Neuronal stem cell (in vitro differentiated cells): ENCODE results near the gene CNPY1.

ENCODE experiments used
- DNase-seq: peaks from one replicate; pipeline ENCODE4 v3.0.0-alpha.2; 2013; ENCODE audit warnings: low spot score
- H2AFZ ChIP-seq: one replicate; pipeline ENCODE4 v1.6.1; 2013; ENCODE audit warnings: mild to moderate bottlenecking, low read length, inconsistent platforms
- H2AK5ac ChIP-seq: 2 replicates; pipeline ENCODE4 v1.6.1; 2013; ENCODE audit warnings: low read depth, mild to moderate bottlenecking, inconsistent platforms, low read length, moderate library complexity, mixed read lengths
- H2BK120ac ChIP-seq: 2 replicates; pipeline ENCODE4 v1.6.1; 2013; ENCODE audit warnings: low read depth, mild to moderate bottlenecking, inconsistent platforms, low read length, moderate library complexity, mixed read lengths
- H2BK12ac ChIP-seq: one replicate; pipeline ENCODE4 v1.6.1; 2013; ENCODE audit warnings: low read length, inconsistent platforms
- H2BK15ac ChIP-seq: 2 replicates; pipeline ENCODE4 v1.6.1; 2013; ENCODE audit warnings: mild to moderate bottlenecking, low read length, inconsistent platforms, mixed read lengths
- H2BK5ac ChIP-seq: one replicate; pipeline ENCODE4 v1.6.1; 2013; ENCODE audit warnings: inconsistent platforms, mild to moderate bottlenecking, low read length, moderate library complexity
- H3K14ac ChIP-seq: one replicate; pipeline ENCODE4 v1.6.1; 2013; ENCODE audit warnings: low read length, inconsistent platforms
- H3K18ac ChIP-seq: 2 replicates; pipeline ENCODE4 v1.6.1; 2013; ENCODE audit warnings: low read length, inconsistent platforms
- H3K23ac ChIP-seq: 2 replicates; pipeline ENCODE4 v1.6.1; 2013; ENCODE audit warnings: low read depth, mild to moderate bottlenecking, mixed read lengths, low read length, inconsistent platforms; ENCODE audit not compliant: poor library complexity
- H3K27ac ChIP-seq: replicated peaks from 3 replicates; pipeline ENCODE4 v1.5.1; 2013; ENCODE audit warnings: low read length, inconsistent platforms
- H3K27me3 ChIP-seq, 3 experiments: 2 replicates each; pipeline ENCODE4 v1.6.1; 2013; ENCODE audit warnings: low read length in 3 of 3, mild to moderate bottlenecking in 2 of 3, inconsistent platforms in 1 of 3, low read depth in 1 of 3, mixed read lengths in 1 of 3, moderate library complexity in 1 of 3; ENCODE audit not compliant: control insufficient read depth in 3 of 3, insufficient read depth in 3 of 3
- H3K36me3 ChIP-seq, 2 donors: replicated peaks in 1 of 2; 2 replicates each; pipeline ENCODE4 v1.6.1; 2013; ENCODE audit warnings: low read length in 2 of 2; ENCODE audit not compliant: control insufficient read depth in 2 of 2, insufficient read depth in 2 of 2
- H3K4ac ChIP-seq: 2 replicates; pipeline ENCODE4 v1.6.1; 2013; ENCODE audit warnings: inconsistent platforms, mild to moderate bottlenecking, low read length, moderate library complexity
- H3K4me1 ChIP-seq, 2 donors: 1 replicate in 1 of 2; 2 replicates in 1 of 2; pipeline ENCODE4 v1.6.1; 2013; ENCODE audit warnings: low read length in 2 of 2, low read depth in 1 of 2; ENCODE audit not compliant: control insufficient read depth in 2 of 2, insufficient read depth in 1 of 2
- H3K4me2 ChIP-seq: one replicate; pipeline ENCODE4 v1.6.1; 2013; ENCODE audit warnings: mild to moderate bottlenecking, low read length, inconsistent platforms; ENCODE audit not compliant: insufficient read depth, poor library complexity, severe bottlenecking
- H3K4me3 ChIP-seq, 2 donors: 2 replicates each; pipeline ENCODE4 v1.5.1; 2013; ENCODE audit warnings: low read length in 2 of 2, mild to moderate bottlenecking in 2 of 2, inconsistent platforms in 1 of 2, moderate library complexity in 1 of 2
- H3K79me1 ChIP-seq: one replicate; pipeline ENCODE4 v1.6.1; 2013; ENCODE audit warnings: low read depth, mild to moderate bottlenecking, inconsistent platforms, low read length, moderate library complexity
- H3K9ac ChIP-seq: one replicate; pipeline ENCODE4 v1.6.1; 2013; ENCODE audit warnings: mild to moderate bottlenecking, low read depth, low read length, inconsistent platforms; ENCODE audit not compliant: poor library complexity
- H3K9me3 ChIP-seq, 2 donors: replicated peaks in 1 of 2; 2 replicates each; pipeline versions ENCODE3 to v1.6.1; 2013; ENCODE audit warnings: low read length in 2 of 2, mild to moderate bottlenecking in 2 of 2, inconsistent platforms in 1 of 2, low read depth in 1 of 2, mixed read lengths in 1 of 2, moderate library complexity in 1 of 2; ENCODE audit not compliant: control insufficient read depth in 2 of 2, insufficient read depth in 1 of 2
- H4K8ac ChIP-seq: one replicate; pipeline ENCODE4 v1.6.1; 2013; ENCODE audit warnings: low read depth, mild to moderate bottlenecking, inconsistent platforms, low read length, moderate library complexity
- H4K91ac ChIP-seq: one replicate; pipeline ENCODE4 v1.6.1; 2013; ENCODE audit warnings: low read length, low read depth, mild to moderate bottlenecking, inconsistent platforms; ENCODE audit not compliant: poor library complexity
- WGBS, 2 donors: extraction: QIAGEN DNeasy Blood & Tissue Kit; methylation state at CpG; one replicate each; pipeline ENCODE4 v1.1.7; 2013; ENCODE audit warnings: missing lambda C conversion rate in 2 of 2, mixed read lengths in 1 of 2; ENCODE audit not compliant: insufficient read length in 2 of 2, insufficient replicate concordance in 1 of 2; ENCODE audit errors: extremely low coverage in 2 of 2; 5-methylcytosine and 5-hydroxymethylcytosine counted together

The CNPY1 gene

DNA sequence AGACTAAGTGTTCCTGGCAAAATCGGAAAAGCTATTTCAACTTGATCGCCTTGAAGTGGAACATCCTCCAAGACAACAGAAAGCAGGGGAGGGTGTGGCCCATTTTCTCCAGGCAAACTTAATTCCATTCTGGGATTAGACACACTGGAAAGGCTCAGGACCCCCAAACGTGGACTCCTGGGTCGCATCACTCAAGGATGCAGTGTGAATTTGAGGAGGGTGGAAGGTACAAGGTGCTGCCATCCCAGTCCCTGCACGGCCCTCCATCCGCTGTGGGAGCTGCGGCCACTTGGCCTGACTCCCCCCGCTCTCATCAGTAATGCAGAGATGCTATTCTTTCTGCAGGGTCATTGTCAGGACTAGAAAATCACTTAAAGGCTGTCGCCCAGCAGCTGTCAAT is 2.4 kb downstream of the CNPY1 start:
- Histone ChIP-seq H3K4me1 (peaks cover 16 to 47% of the 10 kb centered on the region in 2 donors), H3K36me3 (no peaks in the 10 kb centered on the region), H3K4me2 (no peak overlapping the region), H3K4ac (no peak overlapping the region), H2AFZ (peak overlapping the region; percentile 80), H3K4me3 (no peak overlapping the region), H3K27me3 (peaks cover 0 to 8% (median 0%) of the 10 kb centered on the region in 3 experiments), H3K9me3 (no peaks in the 10 kb centered on the region), H4K91ac (no peak overlapping the region), H2BK120ac (no peak overlapping the region), H4K8ac (no peak overlapping the region), H3K23ac (peak overlapping the region; percentile 4), H3K18ac (no peak overlapping the region), H2BK15ac (no peak overlapping the region), H3K79me1 (no peaks in the 10 kb centered on the region), H2AK5ac (no peak overlapping the region), H2BK12ac (no peak overlapping the region), H2BK5ac (no peak overlapping the region), H3K14ac (no peak overlapping the region), H3K9ac (no peak overlapping the region), H3K27ac (no peak overlapping the region)
- no CpG with 5 or more reads among the region's 9 CpGs for WGBS, 2 donors
- DNase-seq = no peak

DNA sequence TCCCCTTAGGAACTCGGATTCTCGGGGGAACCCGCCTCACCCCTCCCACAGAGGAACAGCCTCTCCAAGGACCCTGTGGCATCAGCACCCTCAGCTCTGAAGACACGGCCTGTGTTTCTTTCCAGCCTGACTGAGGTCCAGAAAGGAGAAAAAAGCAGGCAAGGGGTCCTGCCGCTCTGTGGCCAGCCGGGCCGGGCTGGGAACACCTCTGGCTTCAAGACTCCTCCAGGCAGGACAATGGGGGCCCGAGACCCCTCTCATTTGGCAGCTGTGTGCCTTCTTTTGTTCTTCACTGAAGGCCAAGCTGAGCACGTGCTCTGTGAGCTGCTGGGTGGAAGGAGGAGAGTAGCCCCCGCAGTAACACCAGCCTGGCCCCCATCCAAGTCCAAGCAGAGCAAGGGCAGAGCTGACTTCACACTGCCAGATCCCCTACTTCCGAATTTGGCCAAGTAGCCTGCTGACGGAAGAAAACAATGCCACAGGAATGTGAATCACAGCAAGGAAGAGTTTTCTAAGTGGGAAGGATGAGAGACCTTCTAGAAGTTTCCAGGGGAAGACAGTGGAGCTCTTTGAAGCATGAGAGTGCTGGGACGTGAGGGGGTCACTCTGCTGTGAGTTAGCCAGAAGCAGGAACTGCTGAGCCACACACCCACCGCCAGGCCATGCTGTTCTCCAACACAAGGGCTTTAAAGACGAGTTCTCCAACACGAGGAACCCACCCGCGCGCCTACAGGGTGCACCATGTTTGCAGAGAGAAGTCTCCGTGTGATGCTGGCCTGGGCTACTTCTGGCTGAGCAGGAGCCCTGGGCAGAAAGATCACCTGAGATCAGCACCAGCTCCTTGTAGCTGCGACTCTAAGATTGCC is 3.1 kb downstream of the CNPY1 start:
- peaks cover 0 to 4% (median 0%) of the 10 kb centered on the region in 3 experiments for H3K27me3 ChIP-seq
- H2BK120ac ChIP-seq = no peak overlapping the region
- no peaks in the 10 kb centered on the region for H3K36me3 ChIP-seq
- H3K27ac ChIP-seq = no peak overlapping the region
- no peak overlapping the region for H3K4me2 ChIP-seq
- peak overlapping the region; percentile 43 for H2BK15ac ChIP-seq
- no peak overlapping the region for H3K14ac ChIP-seq
- H2BK12ac ChIP-seq = peak overlapping the region; percentile 36
- H3K4me1 ChIP-seq = peaks cover 18 to 54% of the 10 kb centered on the region in 2 donors
- DNase-seq = no peak
- H3K9ac ChIP-seq = no peak overlapping the region
- no peak overlapping the region for H2BK5ac ChIP-seq
- H2AFZ ChIP-seq = peak overlapping the region; percentile 85
- H4K8ac ChIP-seq = no peak overlapping the region
- no peak overlapping the region for H3K4ac ChIP-seq
- peak overlapping the region; percentile 4 for H3K23ac ChIP-seq
- peak overlapping the region; percentile 39 for H4K91ac ChIP-seq
- no peaks in the 10 kb centered on the region for H3K9me3 ChIP-seq
- H3K4me3 ChIP-seq = no peak overlapping the region
- no peaks in the 10 kb centered on the region for H3K79me1 ChIP-seq
- no peak overlapping the region for H2AK5ac ChIP-seq
- no CpG with 5 or more reads among the region's 21 CpGs for WGBS, 2 donors
- H3K18ac ChIP-seq = peak overlapping the region; percentile 71

GRCh38 chr7:155541986-155542675 is 4.2 kb downstream of the CNPY1 start:
- Histone ChIP-seq H2BK15ac (peak overlapping the region; percentile 43), H2AK5ac (peak overlapping the region; percentile 82), H4K91ac (no peak overlapping the region), H3K9ac (no peak overlapping the region), H2BK12ac (no peak overlapping the region), H3K23ac (peak overlapping the region; percentile 52), H3K14ac (peak overlapping the region; percentile 76), H3K27me3 (peaks cover 0 to 3% (median 0%) of the 10 kb centered on the region in 3 experiments), H3K79me1 (no peaks in the 10 kb centered on the region), H3K36me3 (no peaks in the 10 kb centered on the region), H3K4ac (no peak overlapping the region), H3K4me1 (peaks cover 21 to 59% of the 10 kb centered on the region in 2 donors), H3K4me3 (no peak overlapping the region), H4K8ac (no peak overlapping the region), H3K18ac (peak overlapping the region; percentile 84), H3K9me3 (no peaks in the 10 kb centered on the region), H3K27ac (no peak overlapping the region), H2AFZ (peak overlapping the region; percentile 85), H2BK120ac (no peak overlapping the region), H2BK5ac (peak overlapping the region; percentile 14), H3K4me2 (no peak overlapping the region)
- DNase-seq = no peak
- WGBS, 2 donors = no CpG with 5 or more reads among the region's 19 CpGs

GRCh38 chr7:155540553-155540952 is 5.8 kb downstream of the CNPY1 start:
- no peak overlapping the region for H2AK5ac ChIP-seq
- no CpG with 5 or more reads among the region's 12 CpGs for WGBS, 2 donors

More at GRCh38 chr7:155540553-155540952, 5.8 kb downstream of the CNPY1 start:
- Histone ChIP-seq H3K4me2 (no peak overlapping the region), H3K79me1 (no peaks in the 10 kb centered on the region), H4K91ac (no peak overlapping the region), H4K8ac (no peak overlapping the region), H2BK15ac (no peak overlapping the region), H3K9me3 (no peaks in the 10 kb centered on the region), H3K27ac (no peak overlapping the region), H2BK5ac (no peak overlapping the region), H3K27me3 (peaks cover 0 to 5% (median 0%) of the 10 kb centered on the region in 3 experiments), H3K36me3 (no peaks in the 10 kb centered on the region), H2BK120ac (no peak overlapping the region), H2AFZ (peak overlapping the region; percentile 73), H3K23ac (no peak overlapping the region), H3K18ac (no peak overlapping the region), H3K4me1 (peaks cover 21 to 59% of the 10 kb centered on the region in 2 donors), H3K4me3 (no peak overlapping the region), H3K9ac (no peak overlapping the region), H3K14ac (no peak overlapping the region), H2BK12ac (no peak overlapping the region), H3K4ac (no peak overlapping the region)
- no peak for DNase-seq
